Measurements from ENCODE around the gene IER5L. TPM values are rescaled to one million over a fixed set of nuclear protein-coding genes. Genes with fewer than 3 reads are reported as not detected.

IER5L gene
- total and polyA plus RNA-seq, 9 of the 15 experiments (the other 6 are each of a cell fraction or from before 2014, with no cell fraction given) = 0.14 to 11.9 (median 0.52) TPM

DNA sequence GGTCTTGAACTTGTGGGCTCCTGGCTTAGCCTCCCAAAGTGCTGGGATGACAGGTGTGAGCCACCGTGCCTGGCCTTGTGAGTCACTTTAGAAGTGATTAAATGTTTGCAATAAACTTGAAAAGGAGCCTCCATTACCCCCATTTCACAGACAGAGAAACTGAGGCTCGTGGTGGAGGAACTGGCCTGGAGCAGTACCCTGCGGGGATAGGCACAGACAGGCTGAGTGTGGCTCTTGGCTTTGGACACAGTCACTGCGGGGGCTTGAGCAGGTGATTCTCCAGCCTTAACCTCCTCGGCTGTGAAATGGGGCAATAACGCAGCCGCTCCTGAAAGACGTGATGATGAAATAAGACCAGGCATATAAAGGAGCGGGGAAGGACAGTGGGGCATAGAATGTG lies 40.9 kb upstream of the IER5L start (continued):
- TF ChIP-seq, protein P1, sequence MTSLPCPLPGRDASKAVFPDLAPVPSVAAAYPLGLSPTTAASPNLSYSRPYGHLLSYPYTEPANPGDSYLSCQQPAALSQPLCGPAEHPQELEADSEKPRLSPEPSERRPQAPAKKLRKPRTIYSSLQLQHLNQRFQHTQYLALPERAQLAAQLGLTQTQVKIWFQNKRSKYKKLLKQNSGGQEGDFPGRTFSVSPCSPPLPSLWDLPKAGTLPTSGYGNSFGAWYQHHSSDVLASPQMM (CRISPR knock-in tag; IDR thresholded peaks at IDR 0.05) = no peak
- TF ChIP-seq RBM39 (optimal IDR thresholded peaks at IDR 0.05; ENCODE audit: low read depth, low read length) (no peak), STAG1 (CRISPR knock-in tag; IDR thresholded peaks at IDR 0.05; ENCODE audit: borderline replicate concordance) (no peak), KDM1A (IDR thresholded peaks at IDR 0.05) (peak; percentile 61 to 79), ZNF316 (IDR thresholded peaks at IDR 0.05) (no peak), HDAC2 (IDR thresholded peaks at IDR 0.05) (0 out of 2 replicates have a peak, but pooled peaks have one; percentile 37), ZNF551 (CRISPR knock-in tag; IDR thresholded peaks at IDR 0.05) (no peak), SAFB (IDR thresholded peaks at IDR 0.05; ENCODE audit: borderline replicate concordance, low read depth, low read length) (no peak), ZNF764 (CRISPR knock-in tag; IDR thresholded peaks at IDR 0.05; ENCODE audit: low read depth) (no peak), MBD2 (IDR thresholded peaks at IDR 0.05; ENCODE audit: borderline replicate concordance, low read depth) (no peak), SAFB2 (IDR thresholded peaks at IDR 0.05; ENCODE audit: borderline replicate concordance, low read depth, low read length, severe bottlenecking) (no peak), HMG20B (CRISPR knock-in tag; IDR thresholded peaks at IDR 0.05) (no peak), TRIM28 (IDR thresholded peaks at IDR 0.05) (no peak), HMGN3 (IDR thresholded peaks at IDR 0.05; ENCODE audit: borderline replicate concordance, extremely low read depth, insufficient read length, low read depth, low read length) (no peak), SMAD4 (CRISPR knock-in tag; conservative IDR thresholded peaks at IDR 0.05) (no peak), ILK (tag; IDR thresholded peaks at IDR 0.05; ENCODE audit: borderline replicate concordance, low read depth) (no peak), ZBED1 (IDR thresholded peaks at IDR 0.05) (no peak), PTBP1 (IDR thresholded peaks at IDR 0.05; ENCODE audit: low read depth, low read length) (no peak), NFIX (CRISPR knock-in tag; IDR thresholded peaks at IDR 0.05; ENCODE audit: low read depth) (no peak)
- TF ChIP-seq, protein P2, sequence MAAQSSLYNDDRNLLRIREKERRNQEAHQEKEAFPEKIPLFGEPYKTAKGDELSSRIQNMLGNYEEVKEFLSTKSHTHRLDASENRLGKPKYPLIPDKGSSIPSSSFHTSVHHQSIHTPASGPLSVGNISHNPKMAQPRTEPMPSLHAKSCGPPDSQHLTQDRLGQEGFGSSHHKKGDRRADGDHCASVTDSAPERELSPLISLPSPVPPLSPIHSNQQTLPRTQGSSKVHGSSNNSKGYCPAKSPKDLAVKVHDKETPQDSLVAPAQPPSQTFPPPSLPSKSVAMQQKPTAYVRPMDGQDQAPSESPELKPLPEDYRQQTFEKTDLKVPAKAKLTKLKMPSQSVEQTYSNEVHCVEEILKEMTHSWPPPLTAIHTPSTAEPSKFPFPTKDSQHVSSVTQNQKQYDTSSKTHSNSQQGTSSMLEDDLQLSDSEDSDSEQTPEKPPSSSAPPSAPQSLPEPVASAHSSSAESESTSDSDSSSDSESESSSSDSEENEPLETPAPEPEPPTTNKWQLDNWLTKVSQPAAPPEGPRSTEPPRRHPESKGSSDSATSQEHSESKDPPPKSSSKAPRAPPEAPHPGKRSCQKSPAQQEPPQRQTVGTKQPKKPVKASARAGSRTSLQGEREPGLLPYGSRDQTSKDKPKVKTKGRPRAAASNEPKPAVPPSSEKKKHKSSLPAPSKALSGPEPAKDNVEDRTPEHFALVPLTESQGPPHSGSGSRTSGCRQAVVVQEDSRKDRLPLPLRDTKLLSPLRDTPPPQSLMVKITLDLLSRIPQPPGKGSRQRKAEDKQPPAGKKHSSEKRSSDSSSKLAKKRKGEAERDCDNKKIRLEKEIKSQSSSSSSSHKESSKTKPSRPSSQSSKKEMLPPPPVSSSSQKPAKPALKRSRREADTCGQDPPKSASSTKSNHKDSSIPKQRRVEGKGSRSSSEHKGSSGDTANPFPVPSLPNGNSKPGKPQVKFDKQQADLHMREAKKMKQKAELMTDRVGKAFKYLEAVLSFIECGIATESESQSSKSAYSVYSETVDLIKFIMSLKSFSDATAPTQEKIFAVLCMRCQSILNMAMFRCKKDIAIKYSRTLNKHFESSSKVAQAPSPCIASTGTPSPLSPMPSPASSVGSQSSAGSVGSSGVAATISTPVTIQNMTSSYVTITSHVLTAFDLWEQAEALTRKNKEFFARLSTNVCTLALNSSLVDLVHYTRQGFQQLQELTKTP (IDR thresholded peaks at IDR 0.05; ENCODE audit: low read depth in 1 of 2, partially characterized antibody in 2 of 2) = no peak
- TF ChIP-seq, protein P3, sequence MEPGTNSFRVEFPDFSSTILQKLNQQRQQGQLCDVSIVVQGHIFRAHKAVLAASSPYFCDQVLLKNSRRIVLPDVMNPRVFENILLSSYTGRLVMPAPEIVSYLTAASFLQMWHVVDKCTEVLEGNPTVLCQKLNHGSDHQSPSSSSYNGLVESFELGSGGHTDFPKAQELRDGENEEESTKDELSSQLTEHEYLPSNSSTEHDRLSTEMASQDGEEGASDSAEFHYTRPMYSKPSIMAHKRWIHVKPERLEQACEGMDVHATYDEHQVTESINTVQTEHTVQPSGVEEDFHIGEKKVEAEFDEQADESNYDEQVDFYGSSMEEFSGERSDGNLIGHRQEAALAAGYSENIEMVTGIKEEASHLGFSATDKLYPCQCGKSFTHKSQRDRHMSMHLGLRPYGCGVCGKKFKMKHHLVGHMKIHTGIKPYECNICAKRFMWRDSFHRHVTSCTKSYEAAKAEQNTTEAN (CRISPR knock-in tag; IDR thresholded peaks at IDR 0.05) = no peak
- TF ChIP-seq, protein P4, sequence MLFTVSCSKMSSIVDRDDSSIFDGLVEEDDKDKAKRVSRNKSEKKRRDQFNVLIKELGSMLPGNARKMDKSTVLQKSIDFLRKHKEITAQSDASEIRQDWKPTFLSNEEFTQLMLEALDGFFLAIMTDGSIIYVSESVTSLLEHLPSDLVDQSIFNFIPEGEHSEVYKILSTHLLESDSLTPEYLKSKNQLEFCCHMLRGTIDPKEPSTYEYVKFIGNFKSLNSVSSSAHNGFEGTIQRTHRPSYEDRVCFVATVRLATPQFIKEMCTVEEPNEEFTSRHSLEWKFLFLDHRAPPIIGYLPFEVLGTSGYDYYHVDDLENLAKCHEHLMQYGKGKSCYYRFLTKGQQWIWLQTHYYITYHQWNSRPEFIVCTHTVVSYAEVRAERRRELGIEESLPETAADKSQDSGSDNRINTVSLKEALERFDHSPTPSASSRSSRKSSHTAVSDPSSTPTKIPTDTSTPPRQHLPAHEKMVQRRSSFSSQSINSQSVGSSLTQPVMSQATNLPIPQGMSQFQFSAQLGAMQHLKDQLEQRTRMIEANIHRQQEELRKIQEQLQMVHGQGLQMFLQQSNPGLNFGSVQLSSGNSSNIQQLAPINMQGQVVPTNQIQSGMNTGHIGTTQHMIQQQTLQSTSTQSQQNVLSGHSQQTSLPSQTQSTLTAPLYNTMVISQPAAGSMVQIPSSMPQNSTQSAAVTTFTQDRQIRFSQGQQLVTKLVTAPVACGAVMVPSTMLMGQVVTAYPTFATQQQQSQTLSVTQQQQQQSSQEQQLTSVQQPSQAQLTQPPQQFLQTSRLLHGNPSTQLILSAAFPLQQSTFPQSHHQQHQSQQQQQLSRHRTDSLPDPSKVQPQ (CRISPR knock-in tag; IDR thresholded peaks at IDR 0.05; ENCODE audit: borderline replicate concordance) = no peak

All from K562 (cell line).